ENCODE measurements around the gene SORCS1.

SORCS1 gene

DNA sequence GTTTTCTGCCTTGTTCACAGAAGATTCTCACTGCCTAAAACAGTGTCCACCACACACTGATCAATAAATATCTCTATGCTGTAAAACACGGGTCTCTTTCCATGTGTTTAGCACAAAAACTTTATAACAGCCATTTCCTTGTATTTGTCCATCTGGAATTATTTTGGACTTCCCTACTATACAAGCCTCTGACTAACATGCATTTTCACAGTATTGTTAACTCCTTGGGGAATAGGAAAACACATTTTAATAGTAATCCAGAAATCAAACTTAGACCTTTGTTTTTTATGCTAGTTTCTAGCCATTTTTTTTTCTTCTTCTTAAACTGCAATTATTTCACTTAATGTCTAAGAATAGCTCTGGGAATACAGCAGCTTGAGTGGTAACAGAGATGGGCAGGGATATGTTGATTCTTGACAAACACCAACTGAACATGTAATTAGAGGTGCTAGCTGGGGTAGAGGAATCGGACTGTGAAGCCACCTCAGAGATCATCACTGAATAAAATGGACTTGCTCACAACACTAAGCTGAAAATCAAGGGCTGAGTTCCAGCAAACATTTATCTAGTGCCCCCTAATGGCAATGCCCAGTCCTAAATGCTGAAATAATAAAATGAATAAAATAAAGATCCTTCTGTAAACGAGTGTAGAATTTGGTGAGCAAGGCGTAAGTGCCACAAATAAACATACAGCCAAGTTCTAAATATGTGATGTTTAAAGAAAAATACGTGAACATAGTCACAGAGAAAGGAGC lies 593.1 kb downstream of the SORCS1 start:
- H3K4me1 ChIP-seq (ENCODE audit: insufficient read depth, low read length) = peaks cover 15% of the 10 kb centered on the region

DNA sequence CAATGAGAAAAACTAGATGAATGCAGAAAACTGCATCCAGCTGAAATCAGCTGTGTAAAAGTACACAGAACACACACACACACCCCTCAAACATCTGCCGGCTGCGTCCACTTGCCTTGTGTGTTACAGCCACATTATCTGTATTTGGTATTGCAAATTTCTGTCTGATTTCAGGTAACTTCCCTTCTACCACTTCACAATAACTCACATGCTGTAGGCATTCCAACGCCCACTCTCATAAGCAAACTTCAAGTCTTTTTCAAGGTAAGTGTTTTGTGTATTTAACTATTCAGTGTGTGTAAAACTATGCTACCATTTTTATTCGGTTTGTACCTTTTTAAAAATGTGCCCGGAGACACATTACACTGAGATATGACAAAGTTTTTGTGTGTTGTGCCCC lies 594.2 kb downstream of the SORCS1 start:
- Histone ChIP-seq H3K36me3 (ENCODE audit: insufficient read depth, low read length) (no peaks in the 10 kb centered on the region), H3K9ac (ENCODE audit: low read depth, low read length) (no peak overlapping the region), H3K4me1 (ENCODE audit: insufficient read depth, low read length) (peaks cover 13% of the 10 kb centered on the region), H3K9me3 (ENCODE audit: control insufficient read depth, insufficient read depth, low read length) (no peaks in the 10 kb centered on the region)

More for the DNA sequence above, 593.1 kb downstream of the SORCS1 start:
- Histone ChIP-seq H3K9ac (ENCODE audit: low read depth, low read length) (no peak overlapping the region), H3K9me3 (ENCODE audit: control insufficient read depth, insufficient read depth, low read length) (no peaks in the 10 kb centered on the region), H3K36me3 (ENCODE audit: insufficient read depth, low read length) (no peaks in the 10 kb centered on the region)

DNA sequence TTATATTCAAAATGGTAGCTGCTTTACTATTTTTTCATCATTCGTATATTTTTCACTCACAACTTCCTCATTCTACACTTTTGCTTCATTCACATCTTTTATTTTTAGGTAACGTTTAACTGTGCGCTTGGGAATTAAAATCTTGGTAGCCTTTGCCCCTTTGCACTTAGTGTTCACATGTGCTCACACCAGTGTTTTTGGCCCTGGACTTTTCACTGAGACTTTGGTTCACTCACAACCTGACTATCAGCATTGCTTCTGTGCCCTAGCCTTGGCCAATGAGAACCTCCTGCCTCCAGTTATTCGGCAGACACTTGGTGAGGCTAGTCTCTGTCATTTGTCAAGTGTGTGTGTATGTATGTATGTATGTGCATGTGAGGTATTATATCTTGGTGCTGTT lies 596.9 kb downstream of the SORCS1 start:
- Histone ChIP-seq H3K9me3 (ENCODE audit: control insufficient read depth, insufficient read depth, low read length) (no peaks in the 10 kb centered on the region), H3K36me3 (ENCODE audit: insufficient read depth, low read length) (no peaks in the 10 kb centered on the region), H3K9ac (ENCODE audit: low read depth, low read length) (no peak overlapping the region), H3K4me1 (ENCODE audit: insufficient read depth, low read length) (peaks cover 5% of the 10 kb centered on the region)

DNA sequence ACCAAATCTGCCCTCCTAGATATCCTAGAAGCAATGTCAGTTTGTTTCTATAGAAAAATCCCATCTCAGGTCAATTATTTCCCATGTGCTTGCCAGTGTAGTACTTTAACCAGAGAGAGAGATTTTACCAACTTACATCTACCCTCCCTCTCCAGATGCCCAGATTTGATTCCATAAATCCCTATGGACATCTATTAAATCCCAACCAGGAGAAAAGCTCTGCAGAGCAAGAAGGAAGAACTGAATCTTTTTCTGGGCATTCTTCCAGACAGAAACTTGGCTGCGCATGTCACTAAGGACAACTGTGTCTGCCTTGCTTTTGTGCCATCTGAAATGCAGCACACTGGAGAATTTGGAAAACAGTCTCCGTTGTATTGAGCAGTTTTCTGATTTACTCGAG lies 597.6 kb downstream of the SORCS1 start:
- Histone ChIP-seq H3K9me3 (ENCODE audit: control insufficient read depth, insufficient read depth, low read length) (no peaks in the 10 kb centered on the region), H3K4me1 (ENCODE audit: insufficient read depth, low read length) (no peaks in the 10 kb centered on the region; the same call in 1 of the 2 replicates), H3K9ac (ENCODE audit: low read depth, low read length) (no peak overlapping the region), H3K36me3 (ENCODE audit: insufficient read depth, low read length) (no peaks in the 10 kb centered on the region)

DNA sequence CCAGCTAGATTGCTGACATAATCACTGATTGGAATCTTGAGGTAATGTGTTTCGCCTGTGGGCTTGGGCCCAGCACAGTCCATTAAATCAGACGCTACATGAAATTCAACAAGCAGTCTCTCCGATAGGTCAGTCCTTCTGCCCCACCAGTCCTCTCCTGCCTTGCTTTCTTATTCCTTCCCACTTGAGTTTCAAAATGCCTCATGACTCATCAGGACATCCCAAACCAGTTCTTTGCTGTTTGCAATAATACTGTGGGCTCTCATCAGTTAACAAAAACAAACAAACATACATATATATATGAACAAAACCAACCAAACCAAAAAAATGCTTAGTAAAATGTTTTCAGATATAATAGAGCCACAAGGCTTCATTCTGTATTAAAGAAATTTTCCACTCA lies 599.0 kb downstream of the SORCS1 start:
- Histone ChIP-seq H3K36me3 (ENCODE audit: insufficient read depth, low read length) (no peaks in the 10 kb centered on the region), H3K9ac (ENCODE audit: low read depth, low read length) (no peak overlapping the region), H3K4me1 (ENCODE audit: insufficient read depth, low read length) (no peaks in the 10 kb centered on the region; the same call in 1 of the 2 replicates)

DNA sequence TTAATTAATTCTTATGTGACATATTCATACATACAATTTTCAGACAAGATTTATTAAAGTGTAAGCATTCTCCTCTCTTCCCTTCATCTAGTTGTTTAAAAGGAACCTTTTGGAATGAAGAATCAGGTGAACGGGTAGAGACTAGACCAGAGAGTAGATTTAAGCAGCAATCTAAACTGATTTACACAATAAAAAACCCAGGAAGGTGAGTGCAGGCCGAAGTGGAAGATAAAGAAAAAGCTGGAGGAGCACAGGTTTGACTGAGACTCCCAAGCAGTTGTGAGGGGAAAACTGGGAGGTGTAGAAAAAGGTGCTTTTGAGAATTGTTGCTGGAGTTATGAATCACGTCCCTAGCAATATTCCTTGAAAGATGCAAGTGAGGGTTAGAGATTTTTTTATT lies 601.1 kb downstream of the SORCS1 start:
- no peaks in the 10 kb centered on the region for H3K9me3 ChIP-seq (ENCODE audit: control insufficient read depth, insufficient read depth, low read length)
- H3K36me3 ChIP-seq (ENCODE audit: insufficient read depth, low read length) = no peaks in the 10 kb centered on the region
- no peaks in the 10 kb centered on the region; the same call in 1 of the 2 replicates for H3K4me1 ChIP-seq (ENCODE audit: insufficient read depth, low read length)
- no peak overlapping the region for H3K9ac ChIP-seq (ENCODE audit: low read depth, low read length)

More for the DNA sequence above, 599.0 kb downstream of the SORCS1 start:
- H3K9me3 ChIP-seq (ENCODE audit: control insufficient read depth, insufficient read depth, low read length) = no peaks in the 10 kb centered on the region

DNA sequence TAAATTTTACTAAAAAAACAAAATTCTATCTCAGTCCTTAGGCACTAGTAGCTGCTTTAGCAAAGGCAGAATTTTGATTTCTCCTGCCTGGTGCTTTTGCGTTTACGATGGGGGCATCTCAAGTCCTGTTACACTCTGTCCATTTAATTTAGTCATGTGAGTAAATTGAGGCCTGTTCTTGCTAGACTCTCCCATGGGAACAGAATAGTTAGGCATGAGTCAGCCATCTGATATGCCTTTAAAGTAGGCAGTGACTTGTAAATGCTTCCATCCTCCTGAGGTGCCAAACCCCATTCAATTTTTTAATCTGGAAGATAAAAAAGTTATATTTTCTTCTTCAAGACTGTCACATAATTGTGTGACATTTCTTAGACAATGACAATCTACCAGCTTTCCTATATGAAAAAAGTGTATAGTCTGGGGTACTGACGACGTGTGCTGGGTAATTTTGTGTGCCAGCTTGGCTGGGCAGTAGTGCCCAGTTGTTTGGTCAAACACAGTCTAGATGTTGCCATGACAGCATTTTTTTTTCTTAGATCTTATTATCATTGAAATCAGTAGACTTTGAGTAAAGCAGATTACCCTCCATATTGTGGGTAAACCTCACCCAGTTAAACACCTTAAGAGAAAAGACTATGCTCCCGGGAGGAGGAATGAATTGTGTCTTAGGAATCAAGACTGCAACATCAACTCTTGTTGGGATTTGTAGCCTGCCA lies 603.4 kb downstream of the SORCS1 start:
- no peaks in the 10 kb centered on the region for H3K9me3 ChIP-seq (ENCODE audit: control insufficient read depth, insufficient read depth, low read length)
- H3K36me3 ChIP-seq (ENCODE audit: insufficient read depth, low read length) = no peaks in the 10 kb centered on the region
- H3K4me1 ChIP-seq (ENCODE audit: insufficient read depth, low read length) = peaks cover 5% of the 10 kb centered on the region
- H3K9ac ChIP-seq (ENCODE audit: low read depth, low read length) = no peak overlapping the region

DNA sequence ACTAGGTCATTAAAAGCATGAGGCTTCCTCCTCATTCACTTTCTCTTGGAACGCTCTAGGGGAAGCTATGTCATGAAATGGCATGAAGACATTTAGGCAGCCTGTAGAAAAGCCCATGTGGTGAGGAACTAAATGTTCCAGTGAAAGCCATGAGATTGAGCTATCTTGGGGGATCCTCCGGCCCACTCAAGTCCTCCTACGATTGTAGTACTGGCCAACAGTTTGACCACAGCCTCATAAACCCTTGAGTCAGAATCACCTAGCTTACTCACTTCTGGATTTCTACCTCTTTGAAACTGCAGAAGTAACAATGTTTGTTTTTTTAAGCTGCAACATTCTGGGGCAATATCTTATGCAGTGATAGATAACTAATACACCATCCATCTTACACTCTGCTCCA lies 605.1 kb downstream of the SORCS1 start:
- no peaks in the 10 kb centered on the region for H3K36me3 ChIP-seq (ENCODE audit: insufficient read depth, low read length)
- H3K9me3 ChIP-seq (ENCODE audit: control insufficient read depth, insufficient read depth, low read length) = no peaks in the 10 kb centered on the region
- peaks cover 5% of the 10 kb centered on the region; the same call in 1 of the 2 replicates for H3K4me1 ChIP-seq (ENCODE audit: insufficient read depth, low read length)
- no peak overlapping the region for H3K9ac ChIP-seq (ENCODE audit: low read depth, low read length)

DNA sequence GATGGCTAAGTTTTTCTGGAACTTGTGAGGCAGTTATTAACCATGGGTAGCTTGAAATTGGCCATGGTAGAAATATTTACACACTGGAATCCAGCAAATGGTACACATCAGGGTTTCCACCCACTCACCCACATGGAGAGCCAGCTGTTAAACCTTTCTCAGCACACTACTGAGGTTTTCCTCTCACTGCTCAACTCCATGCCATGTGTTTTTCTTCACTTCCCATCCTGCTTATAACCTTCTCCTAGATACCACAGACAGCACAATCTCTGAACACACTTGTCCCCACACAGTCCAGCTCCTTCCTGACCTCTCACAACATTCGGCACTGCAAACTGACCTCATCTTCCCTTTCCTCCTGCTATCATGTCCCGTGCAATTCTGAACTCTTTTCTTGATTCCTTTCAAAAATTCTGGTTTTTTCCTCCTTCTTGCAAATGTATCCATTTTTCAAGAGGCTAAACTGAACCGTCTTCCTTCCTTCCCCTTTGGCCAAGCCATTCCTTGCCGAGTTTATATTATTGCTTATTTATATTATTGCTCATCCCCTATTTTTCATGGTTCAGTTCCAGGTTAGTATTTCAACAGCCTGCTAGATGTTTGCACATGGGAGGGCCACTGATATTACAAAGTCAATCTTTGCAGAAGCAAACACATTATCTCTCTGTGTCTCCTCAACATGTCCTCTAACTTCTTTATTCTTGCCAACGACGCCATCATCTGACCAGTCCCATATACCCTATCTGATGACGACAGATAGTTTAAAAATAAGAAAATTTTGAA lies 606.4 kb downstream of the SORCS1 start:
- Histone ChIP-seq H3K4me1 (ENCODE audit: insufficient read depth, low read length) (peaks cover 5% of the 10 kb centered on the region; the same call in 1 of the 2 replicates), H3K9ac (ENCODE audit: low read depth, low read length) (no peak overlapping the region), H3K36me3 (ENCODE audit: insufficient read depth, low read length) (no peaks in the 10 kb centered on the region), H3K9me3 (ENCODE audit: control insufficient read depth, insufficient read depth, low read length) (no peaks in the 10 kb centered on the region)

DNA sequence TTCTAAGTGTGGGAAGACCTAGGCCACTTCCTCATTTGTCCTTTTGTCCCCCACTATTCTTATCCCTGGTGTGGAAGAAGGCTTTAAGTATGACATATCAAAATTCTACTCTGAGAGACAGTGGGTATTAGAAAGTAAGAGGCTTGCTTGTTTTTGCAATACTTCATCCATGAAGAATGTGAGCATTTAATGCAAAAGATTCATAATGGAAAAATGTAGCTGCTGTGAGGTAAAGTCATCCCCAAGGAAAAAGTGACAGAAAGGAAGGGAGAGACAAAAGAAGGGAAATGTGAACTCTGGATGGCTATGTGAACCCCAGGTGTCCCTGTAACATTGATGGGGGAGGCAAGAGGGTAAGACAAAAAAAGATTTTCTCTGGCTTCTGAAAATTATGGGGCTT lies 607.5 kb downstream of the SORCS1 start:
- H3K36me3 ChIP-seq (ENCODE audit: insufficient read depth, low read length) = no peaks in the 10 kb centered on the region

DNA sequence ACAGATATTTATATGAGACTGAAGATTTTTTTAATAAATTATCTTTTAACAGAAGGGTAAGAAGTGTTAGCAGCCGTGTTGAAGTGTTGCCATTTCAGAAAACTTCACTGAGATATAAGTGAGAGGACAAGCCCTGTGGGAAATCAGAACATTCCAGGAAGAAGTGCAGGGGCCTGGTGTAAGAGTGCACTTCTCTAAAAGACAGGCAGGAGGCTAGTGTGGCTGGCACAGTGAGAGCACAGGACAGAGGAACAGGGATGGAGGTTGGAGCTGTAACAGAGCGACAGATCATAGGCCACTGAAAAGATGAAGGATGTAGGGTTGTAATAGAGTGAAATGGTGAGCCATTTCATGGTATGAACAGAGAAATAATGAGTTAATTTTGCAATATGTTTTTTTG lies 608.9 kb downstream of the SORCS1 start:
- Histone ChIP-seq H3K9ac (ENCODE audit: low read depth, low read length) (no peak overlapping the region), H3K4me1 (ENCODE audit: insufficient read depth, low read length) (peaks cover 5% of the 10 kb centered on the region; the same call in 1 of the 2 replicates), H3K9me3 (ENCODE audit: control insufficient read depth, insufficient read depth, low read length) (no peaks in the 10 kb centered on the region), H3K36me3 (ENCODE audit: insufficient read depth, low read length) (no peaks in the 10 kb centered on the region)

More for the DNA sequence above, 607.5 kb downstream of the SORCS1 start:
- H3K4me1 ChIP-seq (ENCODE audit: insufficient read depth, low read length) = peaks cover 5% of the 10 kb centered on the region; the same call in 1 of the 2 replicates
- H3K9ac ChIP-seq (ENCODE audit: low read depth, low read length) = no peak overlapping the region
- no peaks in the 10 kb centered on the region for H3K9me3 ChIP-seq (ENCODE audit: control insufficient read depth, insufficient read depth, low read length)

DNA sequence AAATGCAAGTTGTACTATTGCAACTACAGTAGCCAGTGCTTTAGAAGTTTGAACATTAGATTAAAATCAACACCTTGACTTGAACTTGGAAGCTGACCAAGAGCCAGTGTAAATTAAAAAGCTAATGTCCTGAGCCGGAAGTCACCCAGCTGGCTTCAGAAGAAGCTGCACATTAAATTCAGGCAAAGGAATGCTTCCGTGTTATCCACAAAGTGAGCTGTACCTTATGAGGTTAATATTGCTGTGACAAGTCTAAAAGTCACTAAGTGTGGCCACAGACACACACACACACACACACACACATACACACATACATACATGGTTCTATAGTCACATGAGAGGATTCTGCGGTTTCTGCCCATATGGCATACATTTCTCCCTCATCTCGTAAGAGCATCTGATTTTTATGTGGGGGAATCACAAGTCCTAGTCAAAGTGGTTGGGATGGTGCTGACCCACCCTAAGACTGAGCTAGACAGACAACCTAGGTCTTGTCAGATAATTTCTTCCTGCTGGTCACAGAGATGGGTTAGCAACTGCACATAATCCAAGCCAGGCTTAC lies 612.9 kb downstream of the SORCS1 start:
- H3K36me3 ChIP-seq (ENCODE audit: insufficient read depth, low read length) = no peaks in the 10 kb centered on the region
- no peak overlapping the region for H3K9ac ChIP-seq (ENCODE audit: low read depth, low read length)
- H3K9me3 ChIP-seq (ENCODE audit: control insufficient read depth, insufficient read depth, low read length) = no peaks in the 10 kb centered on the region
- no peaks in the 10 kb centered on the region for H3K4me1 ChIP-seq (ENCODE audit: insufficient read depth, low read length)

DNA sequence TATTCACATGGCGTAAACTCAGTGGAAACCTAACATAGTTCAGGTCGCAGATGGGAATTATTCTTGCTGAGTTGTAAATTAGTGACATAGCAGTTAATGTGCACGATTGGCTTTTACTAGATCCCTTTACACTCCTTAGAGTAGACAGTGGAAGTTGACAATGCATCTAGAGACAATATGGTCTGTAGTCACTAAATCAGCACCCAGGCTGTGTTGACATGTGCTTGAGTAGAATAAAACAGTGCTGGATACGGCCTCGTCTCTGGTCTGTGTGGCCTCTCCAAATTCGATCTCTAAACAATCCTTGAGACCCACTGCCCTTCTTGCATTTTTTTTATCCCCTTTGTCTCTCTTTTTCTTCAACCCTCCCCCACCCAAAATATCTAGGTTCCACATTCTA lies 615.7 kb downstream of the SORCS1 start:
- Histone ChIP-seq H3K4me1 (ENCODE audit: insufficient read depth, low read length) (no peaks in the 10 kb centered on the region), H3K9me3 (ENCODE audit: control insufficient read depth, insufficient read depth, low read length) (no peaks in the 10 kb centered on the region), H3K36me3 (ENCODE audit: insufficient read depth, low read length) (no peaks in the 10 kb centered on the region), H3K9ac (ENCODE audit: low read depth, low read length) (no peak overlapping the region)

DNA sequence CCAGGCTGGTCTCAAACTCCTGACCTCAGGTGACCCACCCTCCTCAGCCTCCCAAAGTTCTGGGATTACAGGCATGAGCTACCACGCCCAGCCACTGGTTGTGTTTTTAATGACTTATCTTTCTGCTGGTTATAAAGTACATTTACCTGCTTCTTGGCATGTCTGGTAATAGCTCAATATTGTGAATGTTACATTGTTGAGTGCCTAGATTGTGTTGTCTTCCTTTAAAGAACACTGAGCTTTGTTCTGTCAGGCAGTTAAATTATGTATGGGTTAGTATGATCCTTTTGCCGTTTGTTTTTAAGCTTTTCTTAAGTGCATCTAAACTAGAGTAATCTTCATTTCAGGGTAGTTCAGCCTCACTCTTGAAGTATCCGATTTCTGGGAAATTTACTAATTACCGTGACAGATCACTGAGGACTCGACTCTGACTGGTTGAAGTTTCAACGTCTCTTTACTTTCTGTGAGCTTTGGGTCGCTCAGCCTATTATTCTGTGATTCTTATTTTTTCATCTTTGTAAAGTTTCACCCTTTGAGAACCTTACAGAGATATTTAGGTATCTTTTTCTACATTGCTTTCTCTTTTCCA lies 617.4 kb downstream of the SORCS1 start:
- Histone ChIP-seq H3K9me3 (ENCODE audit: control insufficient read depth, insufficient read depth, low read length) (no peaks in the 10 kb centered on the region), H3K9ac (ENCODE audit: low read depth, low read length) (no peak overlapping the region), H3K4me1 (ENCODE audit: insufficient read depth, low read length) (peaks cover 3% of the 10 kb centered on the region; the same call in 1 of the 2 replicates), H3K36me3 (ENCODE audit: insufficient read depth, low read length) (no peaks in the 10 kb centered on the region)

Measured in ES-I3 (cell line).